Forelimb muscle (tissue), 1 donor: ENCODE results near the gene SLC1A4. TPM values are rescaled to one million over a fixed set of nuclear protein-coding genes. Genes with fewer than 3 reads are reported as not detected.

ENCODE experiments used
- DNase-seq: peaks from one replicate; pipeline ENCODE4 v3.0.0-alpha.2; 2013; ENCODE audit warnings: low read depth
- polyA plus RNA-seq: library from polyadenylated mRNA; unstranded; fragments of 120-200 nt; gene quantifications from one replicate; pipeline ENCODE4 v1.2.1, GENCODE V29; 2013; ENCODE audit not compliant: insufficient read length

SLC1A4 gene
- polyA plus RNA-seq, 1 donor, result 14.3 TPM

- no peak for DNase-seq
These were observed 83.2 kb downstream of the SLC1A4 start for GRCh38 chr2:65072181-65072970.

Other genes starting within 250 kb of the SLC1A4 start
- 26.0 TPM for gene CEP68, start 67.0 kb downstream of the SLC1A4 start, polyA plus RNA-seq
- 118 TPM for gene RAB1A, start 140.7 kb downstream of the SLC1A4 start, polyA plus RNA-seq
- 110 TPM for gene ACTR2, start 238.4 kb downstream of the SLC1A4 start, polyA plus RNA-seq